HG02970 (cell line): ENCODE measurements around the gene PIGH.

Experiments
- ATAC-seq: cut with Tn5 transposase; IDR thresholded peaks from one replicate; pipeline ENCODE4 v1.9.1; 2021; ENCODE audit warnings: mild to moderate bottlenecking, moderate library complexity, moderate number of reproducible peaks; ENCODE audit not compliant: unreplicated experiment, low FRiP score

The PIGH gene

GRCh38 chr14:67576216-67576955 lies 23.7 kb downstream of the PIGH start:
- ATAC-seq = no peak

GRCh38 chr14:67575684-67576083 lies 24.4 kb downstream of the PIGH start:
- ATAC-seq = no peak

DNA sequence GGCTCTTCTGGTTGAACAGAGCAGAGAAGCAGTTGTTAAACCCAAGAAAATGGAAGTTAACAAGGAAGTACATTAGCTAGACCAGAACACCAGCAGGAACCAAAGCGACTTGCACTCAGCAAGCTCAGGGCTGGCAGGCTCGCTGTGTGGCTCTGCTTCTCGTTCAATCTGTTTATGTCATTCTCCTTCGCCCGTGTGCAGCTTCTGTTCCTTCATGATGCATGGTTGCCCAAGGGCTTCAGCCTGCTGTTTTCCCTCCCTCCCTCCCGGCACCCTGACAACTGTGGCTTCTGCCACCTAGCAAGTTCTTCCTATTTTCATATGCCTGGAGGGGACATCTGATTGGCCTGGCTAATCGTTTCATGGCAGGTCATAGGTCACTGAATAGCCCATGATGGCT lies 25.3 kb downstream of the PIGH start:
- ATAC-seq = no peak

GRCh38 chr14:67574156-67574555 lies 25.9 kb downstream of the PIGH start:
- no peak for ATAC-seq

DNA sequence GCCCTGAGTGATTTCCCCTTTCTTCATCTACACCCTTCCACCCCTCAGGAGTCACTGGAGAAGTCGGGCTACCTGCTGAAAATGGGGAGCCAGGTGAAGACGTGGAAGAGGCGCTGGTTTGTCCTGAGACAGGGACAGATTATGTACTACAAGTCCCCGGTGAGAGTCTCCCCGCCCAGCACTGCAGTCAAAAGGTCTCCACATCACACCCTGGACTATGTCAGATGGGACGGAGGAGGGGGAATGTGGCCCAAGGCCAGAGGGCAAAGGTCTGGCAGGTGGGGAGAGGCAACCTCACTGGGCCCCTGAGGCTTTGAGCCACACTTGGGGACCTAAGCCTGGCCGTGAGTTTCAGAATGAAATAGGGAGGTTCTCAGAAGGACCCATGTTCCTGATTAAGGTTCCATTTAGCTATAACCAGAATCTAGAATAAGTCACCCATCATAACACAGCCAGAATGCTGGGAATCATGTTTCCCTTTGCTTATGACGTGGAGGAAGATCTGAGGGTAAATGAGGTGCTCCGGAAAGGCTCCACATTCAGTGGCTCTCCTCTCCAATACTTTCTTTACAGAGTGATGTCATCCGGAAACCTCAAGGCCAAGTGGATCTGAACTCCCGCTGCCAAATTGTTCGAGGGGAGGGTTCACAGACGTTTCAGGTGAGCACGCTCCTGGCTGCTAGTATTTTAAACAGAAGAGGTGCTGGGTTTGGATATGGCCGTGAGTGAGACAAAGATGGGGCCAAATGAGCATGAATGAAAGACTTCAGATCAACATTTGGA lies 26.6 kb downstream of the PIGH start:
- no peak for ATAC-seq

- no peak for ATAC-seq
Measured at GRCh38 chr14:67572608-67573007, 27.5 kb downstream of the PIGH start.

- ATAC-seq = no peak
Measured at GRCh38 chr14:67571991-67572323, 28.1 kb downstream of the PIGH start.

DNA sequence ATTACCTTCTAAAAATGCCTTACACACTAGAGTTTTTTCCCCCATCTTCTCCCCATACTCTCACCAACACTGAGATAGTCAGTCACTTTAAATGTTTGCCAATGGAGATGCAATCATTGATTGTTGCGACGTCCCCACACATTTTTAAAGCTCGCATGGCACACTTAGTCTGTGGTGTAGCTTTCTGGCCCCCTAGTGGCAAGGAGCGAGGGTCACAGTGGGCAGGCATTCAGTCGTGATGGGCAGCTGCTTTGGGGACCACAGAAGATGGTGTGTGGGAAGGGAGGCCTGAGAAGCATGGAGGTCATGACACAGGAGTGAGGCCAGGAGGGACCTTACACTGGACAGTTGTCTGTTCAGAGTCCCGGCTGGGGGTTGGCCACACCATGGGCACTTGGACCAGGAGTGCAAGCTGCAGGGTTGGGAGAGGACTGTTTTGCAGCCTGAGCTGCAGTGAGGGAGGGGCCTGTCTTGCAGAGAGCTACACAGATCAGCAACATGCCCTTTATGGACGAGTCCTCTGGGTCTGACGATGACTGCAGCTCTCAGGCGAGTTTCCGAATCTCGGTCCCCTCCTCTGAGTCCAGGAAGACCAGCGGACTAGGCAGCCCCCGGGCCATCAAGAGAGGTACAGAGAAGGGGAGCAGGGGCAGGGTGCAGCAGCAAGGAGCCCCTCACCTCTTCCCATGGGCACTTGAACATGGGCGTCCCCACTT lies 28.6 kb downstream of the PIGH start:
- ATAC-seq = no peak

DNA sequence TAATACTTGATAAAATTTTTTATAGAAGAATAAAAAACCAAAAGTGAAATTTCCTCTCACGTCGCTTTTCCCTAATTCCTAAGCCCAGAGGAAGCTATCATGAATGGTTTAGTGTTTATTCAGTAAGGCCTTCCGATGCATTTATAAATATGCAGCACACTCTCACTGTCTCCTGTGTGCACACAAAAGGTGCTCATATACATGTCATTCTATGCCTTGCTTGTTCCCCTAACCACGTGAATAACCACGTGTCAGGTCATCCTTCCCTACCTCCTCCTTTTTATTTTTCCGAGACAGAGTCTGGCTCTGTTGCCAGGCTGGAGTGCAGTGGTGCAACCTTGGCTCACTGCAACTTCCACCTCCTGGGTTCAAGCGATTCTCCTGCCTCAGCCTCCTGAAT lies 29.6 kb downstream of the PIGH start:
- no peak for ATAC-seq

DNA sequence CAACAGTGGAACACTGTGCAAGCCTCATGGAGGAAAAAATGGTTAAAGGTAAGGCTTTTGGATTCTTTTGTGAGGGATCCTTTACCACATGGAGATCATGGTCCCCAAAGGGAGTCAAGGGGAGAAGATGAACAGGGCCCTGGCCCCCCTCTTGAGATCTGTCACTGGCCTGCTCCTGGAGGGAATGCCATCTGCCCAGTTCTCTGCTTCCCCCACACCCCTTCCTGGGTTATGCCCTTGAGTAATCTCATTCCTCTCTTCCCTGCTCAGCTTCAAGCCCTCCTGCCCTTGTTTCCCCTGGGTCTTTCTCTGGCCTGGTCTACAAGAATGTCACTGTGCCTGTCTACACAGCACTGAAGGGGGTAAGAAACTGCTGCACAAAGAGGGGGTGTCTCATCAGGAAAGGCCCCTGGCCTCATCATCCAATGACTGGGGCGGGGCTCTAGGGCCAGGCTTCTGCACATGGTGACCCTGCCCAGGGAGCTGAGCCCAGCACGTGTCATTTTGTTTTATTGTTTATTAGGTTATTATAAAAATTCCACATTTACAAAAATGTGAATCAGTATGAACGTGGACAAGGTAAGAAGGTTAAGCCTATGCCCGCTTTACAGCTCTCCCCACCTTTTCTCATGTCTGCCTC lies 30.3 kb downstream of the PIGH start:
- no peak for ATAC-seq

GRCh38 chr14:67569011-67569650 lies 30.9 kb downstream of the PIGH start:
- ATAC-seq = no peak

DNA sequence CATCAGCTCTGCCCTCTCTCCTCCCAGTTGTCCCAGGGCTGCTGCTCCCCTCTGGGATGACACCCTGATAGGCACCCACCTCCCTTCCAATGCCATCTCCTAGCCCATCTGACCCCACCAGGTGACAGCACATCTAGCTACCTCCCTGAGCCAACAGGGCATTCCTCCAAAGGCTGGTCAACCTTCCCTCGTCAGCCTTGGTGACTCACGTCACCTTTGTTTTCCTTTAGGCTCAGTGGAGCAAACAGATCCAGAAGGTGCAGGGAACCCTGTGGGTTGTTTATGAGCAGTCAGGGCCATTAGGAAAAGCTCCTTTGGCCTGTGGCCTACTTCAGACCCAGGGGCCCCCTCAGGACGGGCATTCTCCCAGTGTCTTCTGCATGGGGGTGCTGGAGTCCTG lies 32.4 kb downstream of the PIGH start:
- no peak for ATAC-seq

DNA sequence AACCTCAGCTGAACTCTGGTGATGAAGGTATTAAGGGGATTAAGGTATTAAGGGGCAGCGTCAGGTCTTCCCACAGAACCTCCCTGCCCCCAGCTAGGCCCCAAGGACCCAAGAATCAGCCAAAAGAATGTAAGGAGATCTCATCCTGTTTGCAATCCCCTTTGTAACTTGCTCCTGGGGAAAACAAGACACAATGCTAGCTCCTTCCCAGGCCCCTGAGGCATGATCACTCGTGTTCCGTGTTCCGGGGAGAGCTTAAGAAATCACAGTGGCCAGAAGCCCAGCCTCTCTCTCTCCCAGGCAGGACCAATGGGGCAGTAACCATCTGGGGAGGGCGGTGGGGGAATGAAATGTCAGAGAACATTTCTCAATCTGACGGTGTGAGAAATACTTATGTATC lies 33.2 kb downstream of the PIGH start:
- no peak for ATAC-seq

- ATAC-seq = no peak
Measured at GRCh38 chr14:67564236-67564635, 35.8 kb downstream of the PIGH start.

DNA sequence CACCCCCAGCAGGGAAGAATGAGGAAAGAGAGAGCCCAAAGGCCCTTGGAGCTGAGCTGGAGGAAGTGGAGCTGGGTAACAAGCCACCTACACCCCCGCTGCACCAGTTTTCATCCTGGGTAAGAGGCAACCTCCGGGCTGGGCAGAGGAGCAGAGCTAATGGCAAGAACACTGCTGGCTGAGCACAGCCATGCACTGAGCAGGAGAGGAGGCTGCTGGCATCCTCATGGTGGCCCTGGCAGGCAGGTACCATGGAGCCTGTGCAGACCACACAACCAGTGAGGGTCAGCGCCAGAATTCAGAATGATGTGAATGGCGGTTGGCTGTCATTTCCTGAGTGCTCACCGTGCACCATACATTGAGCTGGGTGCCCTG lies 37.3 kb downstream of the PIGH start:
- ATAC-seq = no peak

- no peak for ATAC-seq
Measured at GRCh38 chr14:67562025-67562775, 37.9 kb downstream of the PIGH start.

DNA sequence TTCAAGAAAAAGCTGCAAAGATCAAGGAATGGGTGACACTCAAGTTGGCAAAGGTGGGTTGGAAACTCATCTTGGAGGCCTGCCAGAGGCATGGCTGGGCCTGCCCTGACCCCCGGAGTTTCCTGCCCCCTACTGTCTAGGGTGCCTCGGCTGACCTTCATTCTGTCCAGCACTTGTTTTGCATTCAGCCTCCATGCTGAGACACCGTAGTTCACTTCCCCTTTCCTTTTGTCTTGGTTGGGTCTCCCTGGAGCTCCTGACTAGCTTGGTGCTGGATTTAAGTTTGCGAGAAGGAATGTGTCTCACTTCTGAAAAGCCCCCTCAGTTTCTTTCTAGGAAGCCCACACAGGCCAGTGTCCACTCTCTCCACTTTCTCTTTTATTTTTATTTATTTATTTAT lies 40.4 kb downstream of the PIGH start:
- ATAC-seq = no peak

- ATAC-seq = no peak
Measured at GRCh38 chr14:67557656-67558055, 42.4 kb downstream of the PIGH start.

- no peak for ATAC-seq
Measured at GRCh38 chr14:67557118-67557517, 43.0 kb downstream of the PIGH start.

DNA sequence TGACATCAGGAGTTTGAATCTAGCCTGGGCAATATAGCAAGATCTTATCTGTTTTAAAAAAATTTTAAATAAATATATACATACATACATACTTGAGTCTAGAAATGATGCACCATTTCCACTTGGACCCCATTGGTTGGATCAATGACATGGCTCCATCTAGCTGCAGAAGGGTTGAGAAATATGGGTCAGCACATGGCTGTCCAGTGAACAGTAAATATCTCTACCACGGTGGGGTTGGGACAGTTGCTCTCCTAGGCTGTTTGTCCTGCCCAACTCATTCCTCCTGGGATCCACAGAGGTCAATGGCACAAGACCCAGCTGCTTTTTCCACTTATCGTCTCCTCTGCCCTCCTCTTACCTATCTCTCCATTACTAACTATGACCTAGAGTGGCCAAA lies 43.4 kb downstream of the PIGH start:
- ATAC-seq = no peak
